OCI-LY3 (cell line): ENCODE results near the gene CAMK1D.

Source experiments
- EZH2phosphoT487 ChIP-seq: fragments of 200-600 bp; shearing (Covaris generic); IDR thresholded peaks from 2 replicates; pipeline ENCODE4 v1.6.1; 2018; ENCODE audit warnings: antibody characterized with exemption, mixed run types, low read depth
- TF ChIP-seq, protein P1 (sequence below): fragments of 200-600, 300-600 bp; sonication (generic); IDR thresholded peaks from 2 replicates; pipeline ENCODE4 v1.5.1; 2014; ENCODE audit warnings: antibody characterized with exemption, low read length, low read depth

DNA sequence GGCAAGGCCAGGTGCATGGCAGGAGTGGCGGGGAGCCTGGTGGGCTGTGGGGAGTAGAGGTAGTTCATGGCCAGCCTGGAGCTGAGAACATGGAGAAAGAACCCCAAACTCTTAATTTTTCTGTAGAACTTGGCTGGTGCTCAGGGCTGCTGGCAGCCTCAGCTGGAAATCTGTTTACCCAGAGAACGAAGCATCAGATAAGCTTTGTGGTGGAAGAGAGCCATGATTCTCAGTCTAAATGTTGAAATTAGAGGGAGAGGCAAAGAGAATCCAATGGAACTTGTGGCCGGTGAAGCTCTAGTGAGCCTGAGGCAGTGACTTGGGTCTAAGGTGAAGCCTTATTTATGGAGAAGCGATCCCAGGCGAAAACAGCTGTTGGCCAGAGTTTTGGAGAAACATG is 525.8 kb downstream of the CAMK1D start:
- TF ChIP-seq, protein P1, sequence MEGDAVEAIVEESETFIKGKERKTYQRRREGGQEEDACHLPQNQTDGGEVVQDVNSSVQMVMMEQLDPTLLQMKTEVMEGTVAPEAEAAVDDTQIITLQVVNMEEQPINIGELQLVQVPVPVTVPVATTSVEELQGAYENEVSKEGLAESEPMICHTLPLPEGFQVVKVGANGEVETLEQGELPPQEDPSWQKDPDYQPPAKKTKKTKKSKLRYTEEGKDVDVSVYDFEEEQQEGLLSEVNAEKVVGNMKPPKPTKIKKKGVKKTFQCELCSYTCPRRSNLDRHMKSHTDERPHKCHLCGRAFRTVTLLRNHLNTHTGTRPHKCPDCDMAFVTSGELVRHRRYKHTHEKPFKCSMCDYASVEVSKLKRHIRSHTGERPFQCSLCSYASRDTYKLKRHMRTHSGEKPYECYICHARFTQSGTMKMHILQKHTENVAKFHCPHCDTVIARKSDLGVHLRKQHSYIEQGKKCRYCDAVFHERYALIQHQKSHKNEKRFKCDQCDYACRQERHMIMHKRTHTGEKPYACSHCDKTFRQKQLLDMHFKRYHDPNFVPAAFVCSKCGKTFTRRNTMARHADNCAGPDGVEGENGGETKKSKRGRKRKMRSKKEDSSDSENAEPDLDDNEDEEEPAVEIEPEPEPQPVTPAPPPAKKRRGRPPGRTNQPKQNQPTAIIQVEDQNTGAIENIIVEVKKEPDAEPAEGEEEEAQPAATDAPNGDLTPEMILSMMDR: no peak
- no peak for TF ChIP-seq EZH2phosphoT487
